AG04450 (cell line): ENCODE measurements around the gene WWC2. TPM values are rescaled to one million over a fixed set of nuclear protein-coding genes. Genes with fewer than 3 reads are reported as not detected.

Experiments used
- CTCF ChIA-PET: fragments of 300-600, 350-600 bp; formaldehyde crosslinking; extraction: SDS; loops from one replicate; lab custom pipeline; 2022; ENCODE audit warnings: antibody characterized with exemption, inconsistent platforms; lab: Charles Lee
- POLR2A ChIA-PET: fragments of 350-600 bp; formaldehyde crosslinking; extraction: SDS; loops from one replicate; lab custom pipeline; 2021; ENCODE audit warnings: antibody characterized with exemption, inconsistent platforms; lab: Yijun Ruan, JAX
- DNase-seq: peaks from one replicate; pipeline ENCODE4 v3.0.0-alpha.2; 2011; ENCODE audit warnings: low read depth, low spot score
- H3K27ac ChIP-seq: one replicate; pipeline ENCODE4 v1.5.1; 2012; ENCODE audit warnings: low read depth, low read length, control low read depth
- H3K27me3 ChIP-seq: one replicate; pipeline ENCODE4 v1.6.0; 2012; ENCODE audit warnings: low read length; ENCODE audit not compliant: control insufficient read depth, insufficient read depth
- H3K4me3 ChIP-seq: 2 replicates; pipeline ENCODE4 v1.5.1; 2011; ENCODE audit warnings: mild to moderate bottlenecking, low read depth, low read length, control low read depth
- H3K9me3 ChIP-seq: 2 replicates; pipeline ENCODE4 v1.5.1; 2012; ENCODE audit warnings: low read length; ENCODE audit not compliant: control insufficient read depth, insufficient read depth
- CTCF ChIP-seq: IDR thresholded peaks from 2 replicates; pipeline ENCODE4 v1.5.1; 2011; ENCODE audit warnings: low read depth, low read length, control low read depth, inconsistent platforms
- polyA plus RNA-seq: library from polyadenylated mRNA; depleted of rRNA; stranded (reverse); fragments of >200 nt; gene quantifications from 2 replicates; pipeline ENCODE4 v1.2.3, GENCODE V29; 2011

Gene WWC2
- polyA plus RNA-seq, 1 experiment = 43.6 TPM

GRCh38 chr4:183175631-183176232, 76.7 kb downstream of the WWC2 start:
- Histone ChIP-seq H3K9me3 (no peaks in the 10 kb centered on the region), H3K27ac (no peak overlapping the region), H3K27me3 (no peaks in the 10 kb centered on the region), H3K4me3 (no peak overlapping the region)
- ChIA-PET CTCF (interaction anchor here (1.6 kb wide), 1 partner anchor 102 kb away, joined by 6 read pairs; no protein-coding TSS in a partner anchor), POLR2A (interaction anchor here (0.8 to 1.5 kb wide), 2 partner anchors 9 to 77 kb away, joined by 3 to 9 read pairs; partner anchors contain the start of gene WWC2)
- peak; percentile 38 for DNase-seq
- no peak for TF ChIP-seq CTCF

GRCh38 chr4:183177001-183177400, 77.9 kb downstream of the WWC2 start:
- Histone ChIP-seq H3K4me3 (no peak overlapping the region), H3K27ac (no peak overlapping the region), H3K27me3 (no peaks in the 10 kb centered on the region), H3K9me3 (no peaks in the 10 kb centered on the region)
- no peak for TF ChIP-seq CTCF
- ChIA-PET CTCF (interaction anchor here (1.6 kb wide), 1 partner anchor 103 kb away, joined by 6 read pairs; no protein-coding TSS in a partner anchor), POLR2A (interaction anchor here (1.3 to 1.5 kb wide), 2 partner anchors 78 kb away, joined by 3 to 9 read pairs; partner anchors contain the start of gene WWC2)
- DNase-seq = no peak

- POLR2A ChIA-PET = interaction anchor here (1.3 kb wide), 1 partner anchor 80 kb away, joined by 3 read pairs; the partner anchor contains the start of gene WWC2
- DNase-seq = no peak
- TF ChIP-seq CTCF = no peak
- Histone ChIP-seq H3K27me3 (no peaks in the 10 kb centered on the region), H3K4me3 (no peak overlapping the region), H3K27ac (no peak overlapping the region), H3K9me3 (no peaks in the 10 kb centered on the region)
- CTCF ChIA-PET = interaction anchor here (0.5 to 1.4 kb wide), 2 partner anchors 84 to 1741 kb away, joined by 4 read pairs; no protein-coding TSS in a partner anchor
Observed at GRCh38 chr4:183178201-183178600, 79.1 kb downstream of the WWC2 start.

GRCh38 chr4:183180096-183180495, 81.0 kb downstream of the WWC2 start:
- ChIA-PET CTCF (no interaction called here), POLR2A (interaction anchor here (0.6 kb wide), 1 partner anchor 50 kb away, joined by 3 read pairs; no protein-coding TSS in a partner anchor)
- no peak for TF ChIP-seq CTCF
- no peak overlapping the region for H3K4me3 ChIP-seq
- H3K27ac ChIP-seq = no peak overlapping the region
- H3K27me3 ChIP-seq = no peaks in the 10 kb centered on the region
- DNase-seq = no peak
- no peaks in the 10 kb centered on the region for H3K9me3 ChIP-seq

GRCh38 chr4:183180621-183181020, 81.6 kb downstream of the WWC2 start:
- Histone ChIP-seq H3K27ac (no peak overlapping the region), H3K4me3 (no peak overlapping the region), H3K9me3 (no peaks in the 10 kb centered on the region), H3K27me3 (no peaks in the 10 kb centered on the region)
- DNase-seq = no peak
- CTCF ChIA-PET = no interaction called here
- TF ChIP-seq CTCF = no peak
- POLR2A ChIA-PET = interaction anchor here (0.6 kb wide), 1 partner anchor 50 kb away, joined by 3 read pairs; no protein-coding TSS in a partner anchor
